NCI-H187 (cell line): ENCODE measurements around the gene DTNB.
A peak's percentile ranks its signal among the peaks of the same experiment; 100 is the strongest.
"Not testable (repeated sequence)": the region's sequence is repeated elsewhere in the genome, so short reads cannot be mapped to it uniquely, and the experiment has no call there.

Experiments used
- DNase-seq, 2 experiments: peaks; one replicate each; lab custom pipeline; 2025; lab: John Stamatoyannopoulos, UW

Gene DTNB

DNA sequence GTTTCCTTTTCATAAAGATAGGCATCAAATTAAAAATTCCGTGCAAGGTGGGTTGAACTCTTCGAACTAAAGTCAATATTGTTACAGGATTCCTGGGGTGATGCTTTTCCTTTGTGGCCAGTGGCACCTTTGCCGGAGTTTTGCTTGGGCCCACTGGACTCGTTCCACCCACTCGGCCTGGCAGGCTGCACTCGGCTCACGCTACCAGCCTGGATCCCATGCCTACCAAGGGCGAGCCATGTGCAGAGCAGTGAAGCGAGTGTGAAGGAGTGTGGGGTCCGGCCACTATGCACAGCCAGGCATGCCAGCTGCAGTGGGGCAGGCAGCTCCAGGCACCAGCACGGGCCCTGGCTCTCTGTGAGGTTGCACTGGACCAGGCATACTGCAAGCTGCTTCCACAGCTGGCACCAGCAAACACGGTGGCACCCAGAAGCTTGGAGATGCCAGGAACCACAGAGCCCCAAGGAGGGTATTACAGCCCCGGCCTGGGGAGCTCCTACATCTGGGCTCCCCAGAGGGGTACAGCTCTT, 83.6 kb downstream of the DTNB start:
- no peak for DNase-seq

DNA sequence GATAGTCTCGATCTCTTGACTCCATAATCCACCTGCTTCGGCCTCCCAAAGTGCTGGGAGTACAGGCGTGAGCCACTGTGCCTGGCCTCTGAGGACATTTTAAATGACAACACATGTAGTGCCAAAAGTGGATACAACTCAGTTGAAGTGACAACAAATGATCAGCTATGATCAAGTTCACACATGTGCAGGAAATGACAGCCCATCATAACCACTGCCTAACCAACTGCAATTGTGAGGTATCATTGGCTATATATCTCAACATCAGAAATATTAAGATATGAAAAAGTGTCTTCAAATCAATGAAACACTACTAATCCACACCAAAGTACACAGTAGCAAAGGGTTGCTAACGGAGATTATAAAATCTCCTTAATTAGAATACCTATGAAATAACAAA, 84.8 kb downstream of the DTNB start:
- DNase-seq, result no peak

DNA sequence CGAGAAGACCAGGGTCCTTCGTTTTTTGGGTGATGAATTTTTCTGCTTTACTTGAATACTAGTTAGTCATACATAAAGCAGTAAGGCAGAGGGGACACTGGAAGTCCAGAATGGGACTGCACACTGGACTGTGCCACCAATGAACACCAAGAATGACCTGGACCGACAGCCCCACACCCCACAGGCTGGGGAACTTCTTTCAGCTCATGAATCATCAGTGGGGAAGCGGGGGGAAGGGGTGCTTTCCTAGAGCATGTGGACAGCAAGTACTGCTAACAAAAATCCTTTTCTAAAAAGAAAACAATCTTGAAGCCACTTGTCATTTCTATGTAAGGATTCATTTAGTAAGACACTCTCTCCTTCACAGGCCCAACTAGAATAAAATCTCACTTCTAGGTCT, 86.0 kb downstream of the DTNB start:
- no peak for DNase-seq

DNA sequence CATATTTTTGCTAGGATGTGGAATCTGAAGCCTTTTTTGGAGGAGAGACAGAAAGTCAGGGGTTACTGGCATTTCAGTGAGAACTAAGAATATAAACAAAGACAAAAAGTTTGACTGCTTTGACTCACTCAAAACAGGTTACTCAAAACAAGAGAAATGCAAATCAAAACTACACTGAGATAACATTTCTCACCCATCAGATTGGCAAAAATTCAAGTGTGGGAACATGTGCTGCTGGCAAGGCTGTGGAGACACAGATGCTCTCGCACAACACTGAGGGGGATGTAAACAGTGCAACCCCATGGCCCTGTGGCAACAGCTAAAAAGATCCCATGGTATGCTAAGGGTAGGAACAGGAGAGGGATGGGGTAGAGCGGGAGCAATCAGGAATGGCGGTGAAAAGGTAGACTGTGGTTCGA, 86.6 kb downstream of the DTNB start:
- no peak for DNase-seq

DNA sequence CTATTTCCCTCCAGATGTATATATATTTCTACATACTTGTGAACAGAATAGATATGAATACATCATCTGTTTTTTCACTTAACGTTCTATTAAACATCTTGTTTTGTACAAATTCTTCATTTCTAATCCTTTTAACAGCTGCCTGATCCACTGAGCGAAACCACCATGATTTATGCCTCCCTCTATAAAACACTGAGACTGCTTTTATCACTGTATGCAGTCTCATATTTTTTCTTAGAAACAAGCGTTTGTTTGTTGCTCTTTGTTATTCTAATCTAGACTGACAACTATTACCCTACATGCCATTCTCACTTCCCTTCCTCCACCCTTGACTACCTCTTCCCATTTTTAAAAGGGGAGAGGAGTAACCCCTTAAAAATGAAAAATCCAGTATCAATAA, 88.2 kb downstream of the DTNB start:
- no peak for DNase-seq

DNA sequence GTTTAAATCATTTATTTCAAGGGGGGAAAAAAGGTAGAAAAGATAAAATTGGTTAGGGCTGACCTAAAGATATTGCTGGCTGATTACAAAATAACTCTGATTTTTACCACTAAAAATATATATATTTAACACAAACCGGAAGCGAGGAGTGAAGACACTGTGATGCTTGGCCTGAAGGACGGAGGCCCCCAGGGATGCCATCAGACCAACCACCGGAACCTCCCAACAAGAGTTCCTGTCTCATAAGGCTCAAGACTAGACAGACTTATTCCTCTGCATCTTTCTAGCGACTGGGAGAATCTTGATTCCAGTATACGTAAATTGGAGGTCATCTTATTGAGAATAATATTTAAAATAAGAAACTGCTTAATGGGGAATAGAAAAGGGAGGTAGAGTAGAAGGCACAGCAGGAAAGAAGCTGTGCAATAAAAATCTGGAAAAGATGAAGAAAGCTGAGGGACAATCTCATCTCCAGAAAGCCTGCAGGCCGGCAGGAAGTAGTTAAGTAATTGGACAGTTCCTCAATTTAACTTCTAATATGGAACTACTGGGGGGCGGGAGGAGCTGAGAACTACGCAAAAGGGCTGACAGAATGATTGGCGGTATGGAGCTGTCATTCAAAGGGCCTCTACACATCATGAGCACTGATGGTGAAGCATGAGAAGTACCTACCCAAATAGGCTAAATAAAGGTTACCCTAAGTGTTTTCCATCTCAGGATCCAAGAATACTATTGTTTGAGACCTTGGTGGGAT, 91.1 kb downstream of the DTNB start:
- DNase-seq, result no peak

DNA sequence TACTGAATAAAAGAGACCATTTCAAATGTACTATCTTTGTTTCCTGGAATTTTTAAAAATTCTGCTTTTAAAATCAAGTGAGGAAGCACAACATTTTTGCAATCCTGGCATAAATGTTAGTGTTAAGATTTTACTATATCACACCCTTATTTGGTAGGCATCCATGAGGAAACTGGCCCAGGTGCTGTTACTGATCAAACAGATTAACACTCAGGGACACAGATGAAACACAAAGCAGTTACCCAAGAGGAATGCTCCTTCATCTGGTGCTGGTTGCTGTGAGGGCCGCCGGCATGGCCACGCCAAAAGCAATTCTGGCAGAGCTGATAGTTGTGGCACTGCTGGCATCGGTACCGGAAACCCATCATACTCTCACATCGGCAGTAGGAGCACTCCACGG, 96.8 kb downstream of the DTNB start:
- no peak for DNase-seq

DNA sequence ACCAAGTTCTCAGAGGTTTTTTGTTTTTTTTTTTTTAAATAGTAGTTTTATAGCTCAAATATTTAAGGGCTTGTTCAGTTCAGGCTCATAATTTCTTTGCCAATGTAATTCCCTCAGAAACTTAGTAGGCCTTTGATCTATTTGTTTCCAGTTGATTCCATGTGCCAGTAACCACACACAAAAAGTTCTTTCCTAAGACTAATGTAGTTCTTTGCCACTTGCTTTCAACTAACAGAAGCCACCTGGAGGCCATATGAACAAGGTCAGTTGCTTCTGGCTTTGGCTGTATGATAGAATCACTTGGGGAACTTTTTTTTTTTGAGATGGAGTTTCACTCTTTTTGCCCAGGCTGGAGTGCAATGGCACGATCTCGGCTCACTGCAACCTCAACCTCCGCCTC, 100.7 kb downstream of the DTNB start:
- no peak for DNase-seq

DNA sequence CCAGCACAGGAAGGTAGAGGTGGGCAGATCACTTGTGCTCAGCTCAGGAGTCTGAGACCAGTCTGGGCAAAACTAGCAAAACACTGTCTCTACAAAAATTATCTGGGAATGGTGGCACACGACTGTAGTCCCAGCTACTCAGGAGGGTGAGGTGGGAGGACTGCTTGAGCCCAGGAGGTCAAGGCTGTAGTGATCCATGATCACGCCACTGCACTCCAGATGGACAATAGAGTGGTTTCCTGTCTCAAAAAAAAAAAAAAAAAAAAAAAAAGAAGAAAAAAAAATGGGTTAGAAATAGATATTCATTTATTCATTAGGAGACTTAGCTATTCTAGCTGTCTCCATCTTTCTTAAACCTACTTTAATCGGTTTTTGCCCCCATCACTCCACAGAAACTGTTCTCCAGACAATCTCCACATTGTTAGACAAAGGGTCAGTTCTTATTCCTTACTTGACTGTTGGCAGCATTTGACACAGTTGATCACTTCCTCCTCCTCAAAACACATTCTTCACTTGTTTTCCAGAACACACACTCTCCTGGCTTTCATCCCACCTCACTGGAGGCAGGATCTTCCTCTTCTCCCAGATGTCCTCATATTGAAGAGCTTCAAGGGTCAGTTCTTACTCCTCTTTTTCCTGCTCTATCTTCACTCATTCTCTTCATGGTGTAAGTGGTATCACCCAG, 103.1 kb downstream of the DTNB start:
- DNase-seq, result no peak

DNA sequence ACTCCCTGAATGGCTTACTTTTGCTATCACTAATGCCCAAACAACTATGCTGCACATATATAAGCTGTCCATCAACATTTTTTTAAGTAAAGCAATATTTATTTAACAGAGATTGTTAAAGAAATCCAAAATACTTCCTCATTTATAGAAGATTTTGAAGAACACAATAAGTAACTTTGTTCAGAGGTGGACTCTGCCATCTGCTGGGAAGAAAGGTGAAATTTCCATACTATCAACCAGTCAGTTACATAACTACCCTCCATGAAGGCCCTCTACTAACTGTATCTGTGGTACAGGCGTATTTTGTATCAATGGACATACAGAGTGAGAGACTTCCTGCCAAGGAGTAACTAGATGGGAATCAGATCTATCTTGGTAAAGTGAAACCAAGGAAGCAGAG, 106.0 kb downstream of the DTNB start:
- no peak for DNase-seq

DNA sequence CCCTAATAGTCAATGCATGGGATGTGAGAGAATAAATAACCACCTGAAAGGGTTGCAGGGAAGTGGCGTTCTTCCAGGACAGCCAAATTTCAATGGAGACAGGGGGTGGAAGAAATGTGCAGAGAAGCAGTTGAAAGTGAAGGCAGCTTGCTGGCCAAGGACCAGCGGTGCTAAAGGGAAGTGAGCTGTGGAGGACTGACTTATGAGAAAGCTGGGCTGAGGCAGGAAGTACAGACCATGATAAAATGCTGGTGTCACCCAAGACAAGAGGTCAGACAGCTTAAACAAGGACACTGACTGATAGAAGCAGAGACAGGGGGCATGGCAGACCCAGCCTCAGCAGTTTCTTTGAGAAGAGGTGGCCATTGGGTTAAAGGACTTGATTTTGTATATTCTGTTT, 106.7 kb downstream of the DTNB start:
- no peak for DNase-seq

DNA sequence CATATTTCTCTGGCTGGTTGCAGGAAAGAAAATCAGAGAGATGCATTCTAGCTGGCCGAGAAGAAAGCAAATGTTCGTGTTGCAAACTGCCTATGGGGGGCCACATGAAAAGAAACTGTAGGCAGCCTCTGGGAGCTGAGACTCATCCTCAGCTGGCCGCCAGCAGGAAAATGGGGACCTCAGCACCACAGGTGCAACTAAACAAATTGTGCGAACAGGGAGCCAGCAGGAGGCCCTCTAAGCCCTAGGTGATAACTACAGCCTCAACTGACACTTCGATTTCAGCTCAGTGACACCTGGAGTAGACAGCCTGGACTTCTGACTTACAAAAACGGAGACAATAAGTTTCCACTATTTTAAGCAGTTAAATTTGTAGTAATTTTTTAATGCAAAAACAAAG, 107.3 kb downstream of the DTNB start:
- DNase-seq, result no peak

DNA sequence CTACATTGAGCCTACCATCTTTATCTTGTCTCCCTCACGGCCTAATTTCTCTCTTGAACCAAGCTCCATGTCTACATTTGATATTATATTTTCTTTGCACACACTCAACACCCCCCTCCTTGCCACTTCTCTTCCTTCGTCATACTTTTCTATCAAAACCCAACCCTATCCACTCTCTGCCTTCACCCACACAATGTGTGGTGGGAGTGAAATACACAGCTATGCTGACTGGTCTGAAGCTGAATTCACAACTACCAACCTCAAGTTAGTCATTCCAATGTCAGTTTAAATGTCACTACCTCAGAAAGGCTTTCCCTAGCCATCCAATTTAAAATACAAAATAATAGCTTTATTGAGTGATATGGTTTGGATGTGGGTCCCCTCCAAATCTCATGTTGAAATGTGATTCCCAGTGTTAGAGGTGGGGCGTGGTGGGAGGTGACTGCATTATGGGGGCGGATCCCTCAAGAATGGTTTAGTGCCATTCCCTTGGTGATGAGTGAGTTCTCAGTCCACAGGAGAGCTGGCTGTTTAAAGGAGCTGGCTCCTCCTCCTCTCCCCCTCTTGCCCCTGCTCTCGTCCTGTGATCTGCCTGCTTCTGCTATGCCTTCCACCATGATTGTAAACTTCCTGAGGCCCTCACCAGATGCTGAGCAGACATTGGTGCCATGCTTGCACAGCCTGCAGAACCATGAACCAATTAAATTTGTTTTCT, 112.1 kb downstream of the DTNB start:
- DNase-seq, result no peak

DNA sequence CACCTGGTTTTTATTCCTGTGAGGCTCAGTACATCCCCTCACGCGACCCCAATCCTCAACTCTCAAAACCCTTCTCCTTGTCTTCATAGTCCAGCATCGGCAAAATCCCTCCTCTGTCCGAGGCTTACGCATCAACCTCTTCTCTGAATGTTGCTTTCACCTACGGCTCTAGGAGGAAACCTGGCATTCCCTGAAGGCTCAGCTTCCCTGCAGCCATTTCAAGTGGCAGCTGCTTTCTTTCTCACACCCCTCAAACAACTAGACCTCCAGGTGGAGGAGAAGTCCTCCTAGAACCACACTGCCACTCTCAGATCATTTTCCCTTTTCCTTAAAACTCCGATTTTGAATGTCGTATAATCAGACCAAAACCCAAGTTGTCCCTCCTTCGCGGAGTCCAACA, 114.2 kb downstream of the DTNB start:
- no peak for DNase-seq

DNA sequence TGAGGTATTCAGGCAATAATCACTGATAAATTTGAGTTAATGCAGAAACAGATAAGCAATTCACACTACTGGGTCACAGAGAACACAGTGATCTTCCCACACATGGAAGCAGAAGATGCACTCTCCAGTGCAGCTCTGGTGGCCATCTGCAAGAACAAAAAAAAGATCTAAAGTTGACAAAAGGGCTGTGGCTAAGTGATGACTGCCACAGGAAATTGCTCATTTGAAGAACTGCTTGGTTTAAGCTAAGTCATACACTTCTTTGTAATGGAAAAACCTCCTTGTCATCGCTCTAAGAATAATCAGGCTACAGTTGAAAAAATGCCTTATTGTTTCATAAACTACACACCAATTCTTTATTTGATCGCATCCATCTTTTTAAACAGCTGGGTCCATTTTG, 115.1 kb downstream of the DTNB start:
- no peak for DNase-seq

DNA sequence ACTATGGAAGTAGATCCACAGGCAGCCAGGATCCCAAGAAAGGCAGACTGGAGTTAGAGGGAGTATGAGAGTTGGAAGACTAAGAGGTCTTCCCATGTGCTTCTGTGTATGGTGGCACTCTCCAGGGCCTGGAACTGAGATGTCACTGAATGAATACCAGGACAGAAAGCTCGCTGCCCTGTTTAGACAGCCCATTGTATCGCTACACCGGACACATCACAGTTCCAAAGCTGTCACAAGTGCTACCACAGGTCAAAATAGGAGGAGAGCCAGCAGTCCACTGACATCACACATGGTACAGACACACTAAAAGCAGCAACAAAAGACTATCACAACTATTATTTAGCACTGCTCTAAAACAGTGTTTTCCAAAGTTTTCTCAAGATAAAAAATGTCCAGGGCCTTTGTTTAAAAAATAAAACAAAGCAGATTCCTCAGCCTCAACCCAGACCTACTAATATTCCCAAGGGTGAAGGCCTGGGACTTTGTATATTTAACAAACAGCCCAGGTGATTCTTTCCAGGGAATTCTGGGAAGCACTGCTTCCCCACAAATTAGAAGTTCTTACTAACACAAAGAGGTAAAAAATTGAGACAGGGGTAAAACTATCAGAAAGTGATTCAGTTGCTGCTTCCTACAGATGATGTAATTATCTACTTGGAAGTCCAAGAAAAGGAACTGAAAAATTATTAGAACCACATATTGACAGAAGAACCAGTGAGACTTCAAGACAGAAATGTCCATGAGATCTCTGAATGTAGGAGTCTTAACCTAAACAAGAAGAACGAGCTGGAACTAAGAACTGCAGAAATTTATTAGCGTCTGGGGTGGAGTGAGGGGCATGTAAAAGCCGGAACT, 116.0 kb downstream of the DTNB start:
- no peak for DNase-seq

DNA sequence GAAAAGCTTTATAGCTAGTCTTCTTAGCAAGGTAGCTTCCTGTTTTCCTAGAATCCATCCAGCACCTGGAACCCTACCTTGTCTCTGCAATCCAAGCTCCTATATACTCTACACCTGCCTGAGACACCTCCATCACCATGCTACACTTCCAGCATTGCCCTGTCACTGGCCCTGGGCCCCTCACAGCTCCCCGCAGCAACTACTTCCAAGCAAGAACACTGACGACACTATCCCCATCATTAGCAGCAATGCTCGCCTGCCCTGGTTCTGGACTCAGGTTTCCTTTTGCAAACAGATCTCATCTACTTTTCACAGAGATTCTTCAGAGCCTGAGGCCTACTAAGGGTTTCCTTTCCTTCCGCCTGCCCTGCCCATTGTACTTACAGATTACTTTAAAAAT, 121.1 kb downstream of the DTNB start:
- no peak for DNase-seq

DNA sequence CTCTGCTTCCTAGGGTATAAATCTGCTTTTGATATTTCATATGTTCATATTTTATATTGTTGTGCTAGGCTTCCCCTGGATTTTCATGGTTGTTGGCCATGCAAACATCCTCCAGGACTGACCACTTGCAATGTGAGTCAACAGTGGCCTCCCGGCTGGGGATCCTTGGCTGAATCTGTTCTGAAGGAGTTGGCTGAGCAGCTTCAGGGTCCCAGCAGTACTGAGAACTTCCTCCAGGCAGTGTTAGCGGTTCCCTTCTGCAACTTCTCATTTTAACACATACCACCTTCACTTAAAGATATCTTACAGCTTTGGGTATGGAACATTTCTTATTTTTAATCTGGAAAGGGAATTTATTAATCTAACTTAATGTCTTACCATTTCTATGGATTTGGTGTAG, 122.1 kb downstream of the DTNB start:
- no peak for DNase-seq

DNA sequence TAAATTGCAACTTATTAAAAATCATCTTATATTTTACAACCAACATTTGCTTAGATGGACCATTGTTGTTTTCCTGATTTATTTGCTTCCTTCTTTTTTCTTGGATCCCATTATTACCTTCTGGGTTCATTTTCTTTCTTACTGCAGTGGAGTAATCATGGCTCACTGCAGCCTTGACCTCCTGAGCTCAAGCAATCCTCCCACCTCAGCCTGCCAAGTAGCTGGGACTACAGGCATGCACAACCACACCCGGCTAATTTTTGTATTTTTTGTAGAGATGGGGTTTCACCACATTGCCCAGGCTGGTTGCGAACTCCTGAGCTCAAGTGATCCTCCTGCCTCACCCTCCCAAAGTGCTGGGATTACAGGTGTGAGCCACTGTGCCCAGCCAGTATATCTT, 123.8 kb downstream of the DTNB start:
- not testable (repeated sequence) for DNase-seq

DNA sequence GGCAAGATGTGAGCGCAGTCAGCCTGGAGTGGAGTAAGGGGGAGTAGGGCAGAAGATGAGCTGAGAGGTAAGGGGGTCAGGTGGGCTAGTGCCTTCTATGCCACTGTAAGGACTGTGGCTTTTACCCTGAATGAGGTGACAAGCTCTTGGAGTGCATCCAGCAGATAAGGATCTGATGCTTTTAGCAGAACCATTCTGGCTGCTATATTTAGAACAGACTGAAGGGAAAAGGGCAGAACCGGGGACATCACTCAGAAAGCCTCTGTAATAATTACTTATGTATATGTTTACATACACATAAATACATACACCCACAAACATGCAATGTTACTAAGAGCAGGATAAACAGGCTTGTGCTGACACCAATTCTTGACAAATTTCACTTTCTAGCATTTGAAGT, 124.8 kb downstream of the DTNB start:
- DNase-seq, result peak in 1 of 2 experiments; percentile 13

DNA sequence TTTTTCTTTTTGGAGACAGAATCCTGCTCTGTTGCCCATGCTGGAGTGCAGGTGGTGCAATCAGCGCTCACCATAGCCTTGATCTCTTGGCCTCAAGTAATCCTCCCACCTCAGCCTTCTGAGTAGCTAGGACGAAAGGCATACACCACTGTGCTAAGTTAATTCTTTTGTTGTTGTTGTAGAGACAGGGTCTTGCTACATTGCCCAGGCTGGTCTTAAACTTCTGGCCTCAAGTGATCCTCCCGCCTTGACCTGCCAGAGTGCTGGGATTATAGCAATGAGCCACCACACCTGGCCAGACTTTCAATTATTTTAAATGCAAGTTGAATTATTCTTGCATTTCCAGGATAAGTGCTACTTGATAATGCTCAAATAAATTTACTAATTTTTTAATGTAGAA, 126.5 kb downstream of the DTNB start:
- DNase-seq, result no peak

DNA sequence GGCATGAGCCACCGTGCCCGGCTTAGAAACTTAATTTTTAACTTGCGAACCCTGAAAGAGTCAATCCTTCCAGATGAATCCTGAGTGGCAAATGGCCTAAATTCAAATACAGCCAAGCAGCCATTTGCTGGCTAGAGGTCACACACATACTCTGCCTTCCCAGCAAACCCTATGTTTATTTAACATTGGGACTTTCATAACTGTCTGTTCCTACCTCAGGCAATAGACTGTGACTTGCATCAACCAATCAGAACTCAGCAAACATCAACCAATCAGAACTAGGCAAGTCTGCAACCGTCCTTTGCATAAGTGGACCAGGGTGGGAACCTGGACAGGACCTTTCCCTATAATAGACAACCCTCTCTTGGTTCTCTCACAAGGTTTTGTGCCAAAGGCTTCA, 127.5 kb downstream of the DTNB start:
- no peak for DNase-seq
